HG02763 (cell line): ENCODE results near the gene PPP1CC.
"Not testable (repeated sequence)": the region's sequence is repeated elsewhere in the genome, so short reads cannot be mapped to it uniquely, and the experiment has no call there.

Experiments
- ATAC-seq: cut with Tn5 transposase; IDR thresholded peaks from one replicate; pipeline ENCODE4 v1.9.1; 2021; ENCODE audit warnings: mild to moderate bottlenecking, moderate library complexity; ENCODE audit not compliant: unreplicated experiment

Gene PPP1CC

GRCh38 chr12:110726708-110727369, 15.9 kb downstream of the PPP1CC start:
- ATAC-seq, result no peak

GRCh38 chr12:110726028-110726427, 16.7 kb downstream of the PPP1CC start:
- ATAC-seq, result no peak

- no peak for ATAC-seq
These were observed 17.4 kb downstream of the PPP1CC start for GRCh38 chr12:110725267-110725666.

GRCh38 chr12:110722892-110723291, 19.8 kb downstream of the PPP1CC start:
- ATAC-seq, result not testable (repeated sequence)

- ATAC-seq, result no peak
These were observed 21.1 kb downstream of the PPP1CC start for GRCh38 chr12:110721570-110721969.

GRCh38 chr12:110720516-110720915, 22.2 kb downstream of the PPP1CC start:
- no peak for ATAC-seq

GRCh38 chr12:110718222-110718908, 24.3 kb downstream of the PPP1CC start:
- ATAC-seq, result no peak

- no peak for ATAC-seq
These were observed 25.7 kb downstream of the PPP1CC start for GRCh38 chr12:110717037-110717436.

GRCh38 chr12:110708917-110709316, 33.8 kb downstream of the PPP1CC start:
- no peak for ATAC-seq

GRCh38 chr12:110705309-110705708, 37.4 kb downstream of the PPP1CC start:
- no peak for ATAC-seq

GRCh38 chr12:110704750-110705149, 37.9 kb downstream of the PPP1CC start:
- ATAC-seq, result no peak

- no peak for ATAC-seq
These were observed 38.5 kb downstream of the PPP1CC start for GRCh38 chr12:110704231-110704630.

- ATAC-seq, result no peak
These were observed 40.6 kb downstream of the PPP1CC start for GRCh38 chr12:110702081-110702480.

GRCh38 chr12:110699591-110700445, 42.9 kb downstream of the PPP1CC start:
- ATAC-seq, result no peak

GRCh38 chr12:110698171-110698902, 44.4 kb downstream of the PPP1CC start:
- ATAC-seq, result peak; percentile 68

- ATAC-seq, result no peak
These were observed 45.5 kb downstream of the PPP1CC start for GRCh38 chr12:110697236-110697635.

GRCh38 chr12:110696283-110696682, 46.4 kb downstream of the PPP1CC start:
- no peak for ATAC-seq

GRCh38 chr12:110694330-110694901, 48.3 kb downstream of the PPP1CC start:
- ATAC-seq, result no peak

GRCh38 chr12:110693731-110694130, 49.0 kb downstream of the PPP1CC start:
- no peak for ATAC-seq

- no peak for ATAC-seq
These were observed 52.6 kb downstream of the PPP1CC start for GRCh38 chr12:110690127-110690430.
